Measurements from ENCODE around the gene RUNX3.
"Not testable (repeated sequence)": the region's sequence is repeated elsewhere in the genome, so short reads cannot be mapped to it uniquely, and the experiment has no call there.

RUNX3 gene

DNA sequence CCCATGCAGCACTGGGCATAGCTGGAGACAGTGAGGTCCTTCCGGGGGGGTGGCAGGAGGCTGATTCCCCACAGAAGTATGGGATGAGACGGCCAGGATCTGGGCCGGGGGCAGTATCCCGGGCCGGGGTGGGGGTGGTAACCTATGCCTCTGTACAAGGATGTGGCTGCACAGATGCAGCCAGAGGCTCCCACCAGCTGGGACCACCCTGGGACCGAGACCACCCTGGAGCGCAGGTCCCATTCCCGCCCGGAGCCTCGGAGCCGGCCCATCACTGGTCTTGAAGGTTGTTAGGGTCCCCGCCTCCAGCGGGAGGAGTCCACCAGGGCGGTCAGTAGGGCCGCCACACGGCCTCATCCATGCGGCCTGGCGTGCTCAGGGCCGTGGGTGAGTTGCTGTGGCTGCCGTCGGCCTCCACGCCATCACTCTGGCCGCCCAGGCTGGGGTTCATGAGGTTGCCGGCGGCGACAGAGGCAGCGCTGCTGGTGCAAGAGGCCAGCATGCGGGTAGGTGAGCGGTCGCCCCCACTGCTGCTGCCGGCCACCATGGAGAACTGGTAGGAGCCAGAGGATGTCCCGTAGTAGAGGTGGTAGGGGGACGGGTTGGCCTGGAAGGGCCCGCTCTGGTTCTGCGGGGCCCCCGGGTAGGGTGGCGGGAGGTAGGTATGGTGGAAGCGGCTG is 28.1 kb downstream of the RUNX3 start:
- peak; percentile 25 for DNase-seq (ENCODE audit: low spot score)

DNA sequence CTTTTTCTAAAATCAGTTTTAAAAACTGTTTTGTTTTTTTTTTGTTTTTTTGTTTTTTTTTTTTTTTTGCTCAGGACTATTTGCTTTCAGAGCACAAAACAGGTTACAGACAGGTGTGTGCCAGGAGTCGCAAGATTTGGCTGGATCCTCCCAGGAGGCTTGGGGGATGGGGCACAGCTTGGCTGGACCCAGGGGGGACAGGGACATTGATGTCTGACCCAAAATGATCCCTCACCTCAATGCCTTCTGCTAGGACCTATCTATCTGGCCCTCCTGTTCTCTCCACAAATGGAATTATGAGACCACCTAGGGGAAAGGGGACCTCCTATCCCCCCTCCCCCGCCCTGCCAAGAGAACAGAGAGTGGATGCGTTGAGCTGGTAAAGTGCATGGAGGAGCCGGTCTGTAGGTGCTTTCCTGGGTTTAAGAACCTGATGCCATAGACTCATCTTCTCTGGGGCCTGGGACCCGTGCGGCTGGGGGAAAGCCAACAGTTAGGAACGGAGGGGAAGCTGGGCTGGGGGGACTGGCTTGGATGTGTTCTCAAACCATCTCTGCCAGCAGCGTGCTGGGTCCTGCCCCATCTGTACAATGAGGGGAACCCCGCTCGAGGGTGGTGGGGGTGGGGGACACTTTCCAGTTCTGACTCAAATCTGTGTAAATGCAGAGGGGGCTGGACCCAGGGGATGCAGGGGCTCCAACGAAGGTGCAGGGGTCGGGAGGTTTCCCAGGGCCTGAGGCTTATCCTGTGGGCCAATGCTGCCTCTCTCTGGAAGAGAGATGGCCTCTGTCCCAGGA is 28.9 kb downstream of the RUNX3 start:
- peak; percentile 15 for DNase-seq (ENCODE audit: low spot score)

DNA sequence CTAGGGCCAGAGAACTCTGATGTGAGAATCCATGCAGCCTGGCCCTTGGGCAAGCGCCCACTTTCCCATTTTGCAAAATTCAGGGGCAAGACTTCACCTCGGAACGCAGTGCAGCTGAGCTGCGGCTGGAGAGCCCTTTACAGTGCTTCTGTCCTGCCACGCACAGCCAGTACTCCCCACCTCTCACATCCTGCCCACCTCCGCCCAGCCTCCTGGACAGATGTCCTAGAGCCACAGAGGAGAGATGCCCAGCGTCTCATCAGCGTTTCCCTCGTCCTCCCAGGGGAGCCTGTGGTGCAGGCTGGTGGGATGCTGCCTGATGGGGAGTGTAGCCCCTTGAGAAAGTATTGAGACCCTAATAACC is 29.6 kb downstream of the RUNX3 start:
- DNase-seq (ENCODE audit: low spot score), result peak; percentile 27

DNA sequence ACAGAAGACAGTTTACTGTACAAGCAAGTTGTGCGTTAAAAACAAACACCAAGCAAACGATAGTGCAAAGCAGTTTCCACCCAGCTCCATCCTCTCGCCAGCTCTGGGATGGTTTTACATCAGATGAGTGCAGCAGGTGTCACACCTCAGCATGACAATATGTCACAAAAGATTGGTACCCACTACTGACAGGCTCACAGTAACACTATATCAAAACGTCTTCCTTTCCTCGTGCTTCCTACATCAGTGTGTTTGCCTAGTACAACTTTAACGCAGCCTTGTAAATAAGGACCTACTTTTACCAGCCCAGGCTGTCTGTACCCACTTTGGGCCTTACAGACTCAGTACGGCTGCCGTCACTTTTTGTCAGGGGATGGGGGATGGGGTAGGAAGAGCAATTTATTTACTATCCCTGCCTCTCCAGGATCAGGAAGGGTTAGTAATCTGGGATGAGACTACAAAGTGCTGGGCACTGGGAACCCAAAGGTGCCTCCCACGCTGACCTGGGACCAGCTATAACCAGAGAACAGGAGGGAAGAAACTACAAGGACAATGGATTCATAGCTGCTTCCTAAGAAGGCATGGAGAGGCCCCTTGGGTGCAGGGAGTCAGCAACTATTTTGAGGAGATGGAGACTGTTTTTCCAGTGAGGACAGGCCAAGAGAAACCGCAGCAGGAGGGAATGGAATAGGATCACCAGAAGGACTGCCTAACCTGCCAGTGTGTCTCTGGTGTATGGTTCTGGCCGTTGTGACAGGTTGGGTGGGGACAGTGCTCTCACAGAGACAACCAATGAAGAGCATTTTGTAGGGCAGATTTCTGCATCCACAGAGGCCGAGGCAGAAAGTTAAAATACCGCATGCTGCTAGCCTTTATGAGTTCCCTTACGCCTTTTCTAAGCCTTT is 30.2 kb downstream of the RUNX3 start:
- no peak for DNase-seq (ENCODE audit: low spot score)

DNA sequence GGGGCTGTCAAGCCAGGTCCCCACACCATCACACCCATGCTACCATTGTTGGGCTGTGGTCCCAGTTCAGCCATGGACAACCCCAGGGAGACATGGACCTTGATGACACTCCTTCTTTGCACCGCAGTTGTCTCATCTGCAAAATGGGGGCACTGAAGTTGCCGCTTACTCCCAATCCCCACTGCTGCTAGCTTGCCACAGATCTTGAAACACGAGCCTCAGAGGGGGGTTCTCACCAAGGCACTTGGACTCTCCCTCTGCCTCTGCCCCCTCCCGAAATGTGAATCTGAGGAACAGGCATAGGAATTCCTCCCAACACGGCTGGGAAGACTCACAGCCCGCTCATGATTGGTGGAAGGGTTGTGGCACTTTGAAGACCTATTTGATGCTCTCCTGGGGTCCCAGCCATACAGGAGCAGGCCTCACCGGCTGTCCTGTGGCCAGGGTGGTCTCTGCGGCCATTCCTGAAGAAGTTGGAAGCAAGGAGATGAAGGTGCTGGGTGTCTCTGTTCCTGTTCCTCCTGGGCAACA is 31.1 kb downstream of the RUNX3 start:
- no peak for DNase-seq (ENCODE audit: low spot score)

DNA sequence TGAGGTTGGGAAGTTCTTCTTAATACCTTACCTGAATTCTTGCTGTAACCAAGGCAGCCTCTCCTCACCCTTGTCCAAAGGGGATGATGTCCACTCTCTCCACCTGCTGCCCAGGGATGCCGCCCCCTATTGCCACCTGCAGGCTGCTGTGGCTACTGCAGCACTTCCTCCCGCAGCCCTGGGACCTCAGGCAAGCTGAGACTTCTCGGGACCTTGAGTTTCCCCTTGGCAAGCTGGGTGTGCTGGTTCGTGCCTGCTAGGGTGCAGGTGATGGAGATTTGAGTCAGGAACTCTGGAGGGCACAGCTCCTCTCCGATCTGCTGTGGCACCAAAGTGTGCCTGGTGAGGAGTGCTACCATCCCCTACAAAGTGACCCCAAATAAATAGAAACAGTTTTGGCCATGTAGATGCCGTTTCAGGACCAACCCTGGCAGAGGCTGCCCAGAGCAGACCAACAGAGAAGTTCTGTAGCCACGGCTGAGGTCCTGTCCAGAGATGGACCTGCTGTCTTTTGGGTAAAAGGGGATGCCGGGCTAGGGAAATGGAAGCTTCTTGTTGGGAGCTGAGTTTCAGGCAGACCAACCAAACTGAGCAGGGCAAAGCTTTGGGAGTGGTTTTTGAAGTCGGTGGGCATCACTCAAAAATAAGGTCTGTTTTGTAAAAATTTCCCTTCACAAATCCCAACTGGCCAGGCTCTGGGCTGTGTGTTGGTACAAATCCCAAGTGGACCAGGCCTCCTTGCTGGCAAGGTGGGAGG is 31.7 kb downstream of the RUNX3 start:
- peak; percentile 69 for DNase-seq (ENCODE audit: low spot score)

DNA sequence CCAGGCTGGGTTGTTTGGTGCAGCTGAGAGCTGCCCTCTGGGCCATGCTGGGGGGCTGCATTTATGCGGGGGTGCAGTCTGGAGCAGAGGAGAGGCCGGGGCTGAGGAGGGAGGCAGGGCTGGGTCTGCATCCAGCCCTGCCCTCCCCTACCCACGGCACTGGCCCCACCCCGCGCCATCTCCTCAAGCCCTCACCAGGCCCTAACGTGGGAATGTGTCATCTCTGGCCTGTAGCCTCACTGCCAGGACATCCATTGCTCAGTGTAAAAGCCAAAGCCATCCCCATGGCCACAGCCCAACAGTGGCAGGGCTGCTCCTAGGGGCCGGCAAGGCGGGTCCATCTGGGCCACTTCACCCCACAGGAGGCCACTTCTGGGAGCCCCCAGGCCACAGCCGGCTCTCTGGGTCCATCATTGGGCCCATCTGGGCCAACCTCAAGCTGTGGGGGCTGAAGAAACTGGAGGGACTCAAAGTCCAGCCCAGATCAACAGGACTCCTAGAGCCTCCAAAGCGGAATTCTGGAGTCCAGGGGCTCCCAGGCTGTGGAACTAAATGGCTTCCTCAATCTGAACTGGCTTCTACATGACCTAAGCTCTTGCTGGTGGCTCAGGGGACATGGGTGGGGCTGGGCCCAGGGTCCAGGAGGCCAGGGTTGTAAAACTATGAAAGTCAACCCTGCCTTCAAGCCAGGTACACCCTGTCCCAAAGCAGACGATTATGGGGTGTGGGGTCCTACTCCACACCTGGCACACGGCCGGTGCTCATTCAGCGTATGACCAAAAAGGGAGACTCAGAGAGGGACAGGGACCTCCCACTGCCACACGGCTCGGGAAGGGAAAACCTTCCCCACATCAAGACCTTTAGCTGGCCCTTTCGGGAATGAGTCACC is 32.6 kb downstream of the RUNX3 start:
- peak; percentile 18 for DNase-seq (ENCODE audit: low spot score)

DNA sequence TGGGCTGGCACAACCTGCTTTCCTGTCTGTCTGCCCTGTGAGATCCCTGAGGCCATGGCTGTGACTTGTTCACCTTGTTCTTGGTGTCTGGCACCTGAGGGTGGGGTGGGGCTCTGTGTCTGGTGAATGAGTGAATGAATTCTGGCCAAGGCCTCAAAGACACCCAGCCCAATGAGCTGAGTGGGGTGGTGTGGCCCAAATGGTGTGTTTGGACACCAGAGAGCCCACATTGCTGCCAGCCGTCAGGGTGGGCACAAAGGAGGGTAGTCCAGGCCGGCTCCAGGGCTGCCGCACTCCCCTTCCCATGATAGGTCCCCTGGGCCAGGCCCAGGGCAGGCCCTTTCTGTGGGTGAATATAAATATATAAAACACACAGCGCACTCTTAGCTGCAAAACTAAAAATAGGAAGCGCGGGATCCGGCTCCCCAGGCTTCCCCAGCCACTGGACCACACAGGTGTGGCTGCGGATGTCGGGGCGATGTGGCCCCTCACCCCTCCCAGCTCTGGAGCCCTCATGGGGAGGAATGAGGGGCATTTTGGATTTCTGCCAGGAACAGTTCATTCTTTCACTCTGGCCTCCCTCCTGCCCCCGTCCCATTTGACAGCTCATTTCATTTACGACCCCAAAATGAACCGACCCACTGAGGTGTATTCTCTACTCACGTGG is 33.3 kb downstream of the RUNX3 start:
- no peak for DNase-seq (ENCODE audit: low spot score)

DNA sequence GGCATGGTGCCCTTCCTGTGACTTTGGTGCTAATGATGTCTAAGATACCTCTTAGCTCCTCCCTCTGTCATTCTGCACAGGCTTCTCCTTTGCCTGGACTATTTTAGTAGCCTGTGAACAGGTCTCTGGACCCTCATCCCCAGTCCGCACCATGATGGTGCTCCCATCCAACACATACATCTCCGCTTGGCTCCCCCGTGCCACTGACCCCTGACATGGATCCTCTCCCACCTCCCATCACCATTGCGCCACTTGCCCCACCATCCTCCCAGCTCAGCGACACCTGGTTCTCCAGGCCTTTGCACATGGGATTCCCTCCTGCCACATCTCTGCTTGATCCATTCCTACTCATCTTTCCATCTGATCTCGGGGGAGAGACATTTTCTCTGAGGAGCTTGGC is 33.9 kb downstream of the RUNX3 start:
- no peak for DNase-seq (ENCODE audit: low spot score)

DNA sequence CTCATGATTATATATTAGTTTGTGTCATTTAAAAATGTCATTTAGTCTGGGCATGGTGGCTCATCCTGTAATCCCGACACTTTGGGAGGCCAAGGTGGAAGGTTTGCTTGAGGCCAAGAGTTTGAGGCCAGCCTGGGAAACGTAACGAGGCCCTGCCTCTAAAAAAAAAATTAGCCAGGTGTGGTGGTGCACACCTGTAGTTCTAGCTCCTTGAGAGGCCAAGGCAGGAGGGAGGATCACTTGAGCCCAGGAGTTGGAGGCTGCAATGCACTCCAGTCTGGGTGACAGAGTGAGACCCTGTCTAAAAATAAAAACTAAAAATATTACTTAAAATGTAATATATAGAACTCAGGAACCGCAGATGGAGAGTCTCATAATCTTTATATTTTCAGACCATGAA is 34.6 kb downstream of the RUNX3 start:
- no peak for DNase-seq (ENCODE audit: low spot score)

DNA sequence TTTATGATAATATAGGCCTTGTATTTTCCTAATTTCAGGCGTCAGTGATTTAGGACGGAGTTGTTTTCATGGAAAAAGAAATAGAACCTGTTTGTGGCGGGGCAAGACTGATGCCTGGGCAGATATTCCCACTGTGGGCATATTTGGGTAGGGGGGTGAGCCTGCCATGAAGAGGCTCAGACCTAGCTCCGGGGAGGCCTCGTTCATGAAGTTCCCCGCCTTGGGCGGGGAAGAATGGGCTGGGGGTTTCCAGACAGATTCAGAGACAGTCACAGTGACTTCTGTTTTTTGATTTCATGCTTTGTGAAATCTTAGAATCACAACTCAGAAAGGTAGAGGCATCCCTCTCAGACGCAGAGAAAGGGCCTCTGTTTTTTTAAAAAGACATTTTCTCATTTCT is 36.1 kb downstream of the RUNX3 start:
- DNase-seq (ENCODE audit: low spot score), result no peak

DNA sequence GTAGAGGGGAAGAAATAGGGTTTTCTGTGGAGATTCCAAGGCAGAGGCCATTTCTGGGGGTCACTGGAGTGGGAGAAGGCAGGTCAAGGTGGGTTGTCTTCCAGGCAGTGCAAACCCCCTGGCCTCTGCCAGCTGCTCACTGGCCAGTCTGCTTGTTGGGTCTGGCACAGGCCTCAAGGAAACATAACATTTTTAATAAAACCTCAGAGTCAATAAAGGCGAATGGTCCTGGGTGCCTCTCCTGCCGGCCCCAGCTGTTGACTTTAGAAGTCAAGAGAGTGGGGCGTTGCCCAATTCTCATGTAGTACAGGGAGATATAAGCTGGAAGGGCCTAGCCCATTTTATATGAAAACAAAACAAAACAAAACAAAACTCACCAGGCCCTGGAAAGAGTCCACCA is 36.6 kb downstream of the RUNX3 start:
- DNase-seq (ENCODE audit: low spot score), result no peak

DNA sequence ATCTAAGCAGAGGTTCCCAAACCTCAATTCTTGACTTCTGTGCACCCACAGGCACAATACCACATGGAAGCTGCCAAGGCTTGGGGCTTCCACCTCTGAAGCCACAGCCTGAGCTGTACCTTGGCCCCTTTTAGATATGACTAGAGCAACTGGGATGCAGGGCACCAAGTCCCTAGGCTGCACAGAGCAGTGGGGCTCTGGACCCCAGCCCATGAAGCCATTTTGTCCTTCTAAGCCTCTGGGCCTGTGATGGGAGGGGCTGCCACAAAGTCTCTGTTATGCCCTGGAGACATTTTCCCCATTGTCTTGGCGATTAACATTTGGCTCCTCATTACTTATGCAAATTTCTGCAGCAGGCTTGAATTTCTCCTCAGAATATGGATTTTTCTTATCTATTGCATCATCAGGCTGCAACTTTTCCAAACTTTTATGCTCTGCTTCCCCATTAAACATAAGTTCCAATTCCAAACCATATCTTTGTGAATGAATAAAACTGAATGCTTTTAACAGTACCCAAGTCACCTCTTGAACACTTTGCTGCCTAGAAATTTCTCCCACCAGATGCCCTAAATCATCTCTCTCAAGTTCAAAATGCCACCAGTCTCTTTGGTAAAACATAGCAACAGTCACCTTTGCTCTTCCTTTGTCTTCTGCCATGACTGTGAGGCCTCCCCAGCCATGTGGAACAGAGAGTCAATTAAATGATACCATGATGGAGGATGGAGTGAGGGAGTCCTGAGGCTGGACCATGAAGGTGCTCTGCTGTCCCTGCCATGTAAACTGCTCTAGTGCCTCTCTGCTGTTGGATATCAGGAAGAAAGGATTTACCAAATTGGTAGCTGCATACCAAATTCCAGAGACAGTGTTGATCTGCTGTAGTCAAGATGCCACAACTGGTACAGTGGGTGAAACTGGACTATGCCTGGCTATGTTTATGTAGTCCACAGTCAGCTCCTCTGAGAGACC is 37.6 kb downstream of the RUNX3 start:
- no peak for DNase-seq (ENCODE audit: low spot score)

DNA sequence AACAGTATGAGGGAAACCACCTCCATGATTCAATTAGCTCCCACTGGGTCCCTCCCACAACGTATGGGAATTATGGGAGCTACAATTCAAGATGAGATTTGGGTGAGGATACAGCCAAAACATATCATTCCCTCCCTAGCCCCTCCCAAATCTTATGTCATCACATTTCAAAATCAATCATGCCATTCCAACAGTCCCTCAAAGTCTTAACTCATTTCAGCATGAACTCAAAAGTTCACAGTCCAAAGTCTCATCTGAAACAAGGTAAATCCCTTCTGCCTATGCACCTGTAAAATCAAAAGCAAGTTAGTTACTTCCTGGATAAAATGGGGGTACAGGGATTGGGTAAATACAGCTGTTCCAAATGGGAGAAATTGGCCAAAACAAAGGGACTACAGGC is 38.7 kb downstream of the RUNX3 start:
- not testable (repeated sequence) for DNase-seq (ENCODE audit: low spot score)

DNA sequence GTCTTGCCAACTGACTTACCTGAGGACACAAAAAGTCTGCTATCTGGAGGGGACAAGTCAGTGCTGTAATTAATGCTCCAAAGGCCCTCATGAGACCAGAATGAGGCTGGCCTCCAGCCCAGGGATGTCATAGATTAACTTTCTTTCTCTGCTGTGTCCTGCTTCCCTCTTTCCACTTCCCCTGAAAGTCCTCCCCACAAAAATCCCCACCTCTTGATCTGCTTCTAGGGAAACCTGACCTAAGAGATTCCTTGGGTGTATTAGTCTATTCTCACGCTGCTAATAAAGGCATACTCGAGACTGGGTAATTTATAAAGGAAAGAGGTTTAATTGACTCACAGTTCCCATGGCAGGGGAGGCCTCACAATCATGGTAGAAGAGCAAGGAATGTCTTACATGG is 39.2 kb downstream of the RUNX3 start:
- DNase-seq (ENCODE audit: low spot score), result no peak

DNA sequence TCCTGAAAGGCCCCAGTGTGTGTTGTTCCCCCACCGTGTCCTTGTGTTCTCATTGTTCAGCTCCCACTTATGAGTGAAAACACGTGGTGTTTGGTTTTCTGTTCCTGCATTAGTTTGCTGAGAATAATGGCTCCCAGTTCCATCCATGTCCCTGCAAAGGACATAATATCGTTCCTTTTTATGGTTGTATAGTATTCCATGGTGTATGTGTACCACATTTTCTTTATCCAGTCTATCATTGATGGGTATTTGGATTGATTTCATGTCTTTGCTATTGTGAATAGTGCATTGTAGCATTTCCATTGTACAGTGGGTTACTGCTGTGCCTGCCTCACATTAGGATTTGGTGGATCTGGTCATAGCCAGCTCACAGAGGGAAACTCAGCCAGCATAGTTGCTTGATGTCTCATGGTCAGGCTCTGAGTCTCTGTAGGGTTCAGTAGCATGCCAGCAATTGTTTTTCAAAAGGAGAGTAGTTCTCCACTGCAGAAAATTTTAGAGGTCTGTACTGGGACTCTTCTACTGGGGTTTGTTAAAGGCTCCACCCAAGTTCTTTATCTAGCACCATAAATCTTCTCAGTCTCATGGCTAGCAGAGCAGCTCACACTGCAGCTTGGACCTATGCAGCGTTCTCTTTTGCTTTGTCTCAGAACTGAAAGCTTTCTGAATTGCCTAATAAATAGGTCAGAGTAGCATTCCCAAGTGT is 41.0 kb downstream of the RUNX3 start:
- DNase-seq (ENCODE audit: low spot score), result no peak

DNA sequence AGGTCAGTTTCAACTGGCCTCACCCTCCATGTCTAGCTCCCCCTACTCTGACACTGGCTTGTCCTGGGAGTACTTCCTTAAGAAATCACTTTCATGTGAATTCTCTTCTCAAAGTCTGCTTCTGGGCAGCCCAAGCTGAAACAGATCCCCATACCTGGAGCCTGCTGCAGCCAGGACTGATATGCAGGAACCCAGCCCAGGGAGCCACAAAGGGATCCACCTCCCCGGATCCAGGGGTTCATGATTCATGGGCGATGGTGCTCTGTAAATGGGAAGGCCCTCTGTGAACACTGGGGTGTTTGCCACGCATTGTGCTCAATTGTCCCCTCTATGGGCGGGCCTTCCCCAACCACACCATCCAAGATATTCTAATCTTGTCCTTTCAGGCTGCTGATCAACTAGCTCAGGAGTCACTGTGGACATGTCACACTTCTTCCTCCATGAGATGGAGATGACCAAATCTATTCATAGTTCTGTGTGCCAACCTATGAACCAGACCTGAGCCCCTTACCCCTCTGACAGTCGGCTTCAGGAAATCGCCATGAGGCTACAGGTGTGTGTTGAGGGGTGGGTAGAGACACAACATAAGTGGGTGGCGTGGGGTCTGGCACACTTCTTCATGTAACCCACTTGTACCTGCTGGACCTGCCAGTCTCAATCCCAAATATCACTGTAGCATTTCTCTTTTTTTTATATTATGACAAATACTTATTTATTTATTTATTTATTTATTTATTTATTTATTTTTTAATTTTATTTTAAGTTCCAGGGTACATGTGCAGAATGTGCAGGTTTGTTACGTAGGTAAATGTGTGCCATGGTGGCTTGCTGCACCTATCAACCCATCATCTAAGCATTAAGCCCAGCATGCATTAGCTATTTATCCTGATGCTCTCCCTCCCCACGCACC is 41.8 kb downstream of the RUNX3 start:
- no peak for DNase-seq (ENCODE audit: low spot score)

Data from D341Med (cell line).